ENCODE results near the gene SULT2A1.

- TF ChIP-seq CTCF (IDR thresholded peaks at IDR 0.05) (no peak), POLR2AphosphoS5 (IDR thresholded peaks at IDR 0.05) (no peak), POLR2A (IDR thresholded peaks at IDR 0.05) (no peak)
Measured at GRCh38 chr19:47854459-47854858, 31.7 kb downstream of the SULT2A1 start.
